ENCODE data around the gene LAMB3.

DNA sequence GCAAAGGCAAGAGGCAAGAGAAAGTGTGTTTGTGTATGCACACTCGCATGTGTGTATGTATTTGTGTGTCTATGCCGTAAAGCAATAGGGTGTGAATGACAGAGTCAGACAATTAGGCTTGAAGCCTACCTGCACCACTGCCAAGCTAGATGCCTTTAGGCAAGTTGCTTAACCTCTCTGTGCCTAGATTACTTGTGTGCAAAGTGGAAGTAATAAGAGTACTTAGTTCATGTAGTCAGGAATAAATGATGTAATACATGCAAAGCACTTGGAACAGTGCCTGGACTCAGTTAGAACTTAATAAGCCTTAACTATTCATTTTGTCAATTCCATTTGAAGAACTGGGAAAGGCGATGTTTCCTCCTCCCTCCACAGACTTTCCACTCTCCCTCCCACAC lies 31.7 kb downstream of the LAMB3 start:
- TF ChIP-seq EZH2 (IDR thresholded peaks at IDR 0.05; ENCODE audit: borderline replicate concordance, low read length), result no peak
- no peak for TF ChIP-seq CTCF (conservative IDR thresholded peaks at IDR 0.05 in 1 of 2, IDR thresholded peaks at IDR 0.05 in 1 of 2; ENCODE audit: extremely low read depth in 1 of 2, insufficient read depth in 1 of 2, low read depth in 1 of 2, low read length in 2 of 2)

Measured in mammary epithelial cell (primary cell).